AG09319 (cell line): ENCODE results near the gene ARHGAP12.

ENCODE experiments used
- DNase-seq: peaks from one replicate; pipeline ENCODE4 v3.0.0-alpha.2; 2010; ENCODE audit warnings: low read depth; ENCODE audit errors: extremely low read depth
- TF ChIP-seq, protein P1 (sequence below): IDR thresholded peaks from 2 replicates; pipeline ENCODE4 v1.5.1; 2011; ENCODE audit warnings: low read depth, mild to moderate bottlenecking, inconsistent platforms, low read length, moderate library complexity

Gene ARHGAP12

DNA sequence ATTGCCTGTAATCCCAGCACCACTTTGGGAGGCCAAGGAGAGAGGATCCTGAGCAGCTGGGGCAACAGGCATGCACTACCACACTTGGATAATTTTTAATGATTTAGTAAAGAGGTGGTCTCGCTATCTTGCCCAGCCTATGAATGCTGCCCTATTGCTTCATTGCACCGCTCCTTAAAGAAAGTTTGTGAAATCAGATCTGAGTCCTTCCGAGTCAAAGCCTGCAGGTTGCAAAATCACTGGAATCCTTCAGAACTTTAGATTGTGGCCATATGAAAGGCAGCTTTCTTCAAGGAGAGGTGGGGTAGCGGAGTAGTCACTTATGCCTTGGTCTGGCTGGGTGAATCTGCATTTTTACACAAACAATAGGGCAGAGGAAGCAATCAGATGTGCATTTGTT is 166.3 kb downstream of the ARHGAP12 start:
- no peak for DNase-seq
- TF ChIP-seq, protein P1, sequence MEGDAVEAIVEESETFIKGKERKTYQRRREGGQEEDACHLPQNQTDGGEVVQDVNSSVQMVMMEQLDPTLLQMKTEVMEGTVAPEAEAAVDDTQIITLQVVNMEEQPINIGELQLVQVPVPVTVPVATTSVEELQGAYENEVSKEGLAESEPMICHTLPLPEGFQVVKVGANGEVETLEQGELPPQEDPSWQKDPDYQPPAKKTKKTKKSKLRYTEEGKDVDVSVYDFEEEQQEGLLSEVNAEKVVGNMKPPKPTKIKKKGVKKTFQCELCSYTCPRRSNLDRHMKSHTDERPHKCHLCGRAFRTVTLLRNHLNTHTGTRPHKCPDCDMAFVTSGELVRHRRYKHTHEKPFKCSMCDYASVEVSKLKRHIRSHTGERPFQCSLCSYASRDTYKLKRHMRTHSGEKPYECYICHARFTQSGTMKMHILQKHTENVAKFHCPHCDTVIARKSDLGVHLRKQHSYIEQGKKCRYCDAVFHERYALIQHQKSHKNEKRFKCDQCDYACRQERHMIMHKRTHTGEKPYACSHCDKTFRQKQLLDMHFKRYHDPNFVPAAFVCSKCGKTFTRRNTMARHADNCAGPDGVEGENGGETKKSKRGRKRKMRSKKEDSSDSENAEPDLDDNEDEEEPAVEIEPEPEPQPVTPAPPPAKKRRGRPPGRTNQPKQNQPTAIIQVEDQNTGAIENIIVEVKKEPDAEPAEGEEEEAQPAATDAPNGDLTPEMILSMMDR = no peak

DNA sequence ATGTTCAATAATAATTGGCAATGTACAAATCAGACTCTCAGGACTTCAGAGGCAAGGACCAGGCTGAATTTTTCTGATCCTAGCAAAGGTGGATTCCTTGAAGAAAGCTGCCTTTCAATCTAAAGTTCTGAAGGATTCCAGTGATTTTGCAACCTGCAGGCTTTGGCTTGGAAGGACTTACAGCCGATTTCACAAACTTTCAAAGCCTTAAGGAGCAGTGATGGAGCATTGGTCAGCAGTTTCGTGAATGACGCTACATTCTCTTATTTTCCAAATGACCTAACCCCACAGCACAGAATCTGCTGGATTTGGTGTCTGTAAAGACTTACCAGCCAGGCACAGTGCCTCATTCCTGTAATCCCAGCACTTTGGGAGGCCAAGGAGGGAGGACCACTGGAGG is 167.5 kb downstream of the ARHGAP12 start:
- TF ChIP-seq, protein P1 = no peak

DNA sequence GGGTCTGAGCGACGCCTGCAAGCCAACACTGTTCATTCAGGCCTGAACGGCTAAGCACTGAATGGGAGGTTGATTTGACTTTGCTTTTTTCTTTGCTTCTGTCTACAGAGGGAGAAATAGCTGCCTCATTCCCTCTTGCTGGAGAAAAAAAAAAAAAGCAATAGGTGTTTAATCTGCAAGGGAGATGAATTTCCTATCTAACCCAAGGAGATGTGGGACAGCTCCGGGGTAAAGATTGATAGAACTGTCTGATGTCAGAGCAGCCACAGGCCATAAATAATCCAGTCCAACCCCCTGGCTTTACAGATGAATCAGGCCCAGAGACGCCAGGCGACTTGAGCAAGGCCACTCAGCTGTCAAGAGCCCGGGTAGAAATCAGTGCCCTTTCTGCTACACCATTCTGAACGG is 168.0 kb downstream of the ARHGAP12 start:
- TF ChIP-seq, protein P1 = no peak
- DNase-seq = no peak

More for the DNA sequence above, 167.5 kb downstream of the ARHGAP12 start:
- DNase-seq = no peak

DNA sequence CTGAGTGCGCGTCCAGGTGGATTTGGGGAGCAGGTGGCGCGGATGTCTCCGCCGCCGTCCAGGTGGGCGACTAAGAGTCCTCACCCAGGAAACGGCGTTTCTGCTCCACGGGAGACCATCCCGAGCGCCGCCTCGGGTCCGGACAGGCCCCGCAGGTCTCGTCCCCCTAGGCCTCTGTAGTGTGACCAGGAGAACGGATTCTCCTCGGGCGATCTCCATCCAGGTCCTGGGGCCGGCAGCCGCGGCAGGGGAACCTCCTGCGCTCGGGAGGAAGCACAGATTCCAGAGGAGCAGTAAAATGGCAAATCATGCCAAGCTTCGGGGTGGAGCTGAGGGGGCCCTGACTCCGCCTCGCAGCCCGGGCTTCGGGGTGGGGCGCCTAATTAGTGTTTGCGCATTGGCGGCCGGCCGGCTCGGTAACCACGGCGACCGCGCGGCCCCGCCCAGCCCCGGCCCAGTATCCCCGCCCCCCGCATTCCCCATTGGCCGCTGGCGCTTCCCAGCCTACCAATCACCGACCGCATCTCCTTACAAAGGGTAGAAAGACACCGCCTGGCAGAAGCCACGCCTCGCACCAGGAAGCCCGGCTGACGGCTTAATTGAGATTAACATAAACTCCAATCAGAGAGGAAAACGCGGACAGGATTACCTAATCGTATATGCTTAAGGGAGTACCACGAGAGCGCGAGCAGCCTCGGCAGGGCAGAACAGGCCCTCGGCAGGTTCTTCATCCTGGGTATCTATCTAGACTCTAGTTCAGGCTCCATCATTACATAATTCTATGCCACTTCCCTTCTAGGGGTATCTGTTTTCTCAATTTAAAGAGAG is 168.6 kb downstream of the ARHGAP12 start:
- DNase-seq = peak; percentile 98
- TF ChIP-seq, protein P1 = no peak

DNA sequence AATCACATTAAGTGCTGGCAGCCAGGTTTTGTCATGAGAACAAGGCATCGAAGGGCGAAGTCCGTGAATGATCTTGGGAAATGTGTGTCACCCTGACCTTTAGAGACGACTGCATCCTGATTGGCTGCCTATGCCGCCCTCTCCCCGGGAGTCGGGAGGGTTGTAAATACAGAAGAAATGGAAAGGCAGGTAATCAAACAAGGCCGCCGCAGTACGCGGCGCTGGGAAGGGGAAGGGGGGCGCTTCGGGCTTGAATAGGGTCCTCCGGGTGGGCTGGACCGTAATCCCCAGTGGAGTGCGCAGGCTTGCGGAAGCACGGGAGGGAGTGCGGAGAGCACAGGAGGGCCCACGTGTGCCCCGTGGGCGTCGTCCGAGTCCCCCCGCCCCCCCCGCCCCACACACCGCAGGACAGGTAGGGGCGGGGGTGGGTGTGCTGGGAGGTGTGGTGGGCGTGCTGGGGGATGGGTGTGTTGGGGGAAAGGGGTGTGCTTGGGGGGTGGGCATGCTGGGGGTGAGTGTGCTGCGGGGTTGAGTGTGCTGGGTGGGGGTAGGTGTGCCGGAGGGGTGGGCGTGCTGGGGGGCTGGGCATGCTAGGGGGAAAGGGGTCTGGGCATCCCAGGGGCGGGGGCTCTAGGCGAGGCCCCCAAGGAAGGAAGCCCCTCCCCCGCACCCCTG is 169.4 kb downstream of the ARHGAP12 start:
- TF ChIP-seq, protein P1 = no peak
- no peak for DNase-seq

DNA sequence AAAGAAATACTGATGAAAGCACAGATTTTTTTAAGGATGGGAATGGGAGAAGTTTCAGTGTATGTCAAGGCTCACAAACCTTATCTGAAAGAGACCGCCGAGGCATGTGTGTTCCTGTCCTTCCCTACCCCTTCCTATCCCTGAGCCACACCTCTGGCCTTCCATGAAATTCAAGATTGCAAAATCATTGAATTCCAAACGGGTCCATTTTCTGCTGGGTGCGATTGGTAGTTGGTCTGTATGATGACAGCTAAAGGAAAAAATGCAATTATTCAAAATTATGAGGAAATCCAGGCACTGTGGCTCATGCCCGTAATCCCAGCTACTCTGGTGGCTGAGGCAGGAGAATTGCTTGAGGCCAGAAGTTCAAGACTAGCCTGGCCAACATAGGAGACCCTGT is 170.1 kb downstream of the ARHGAP12 start:
- TF ChIP-seq, protein P1 = no peak
- peak; percentile 38 for DNase-seq

DNA sequence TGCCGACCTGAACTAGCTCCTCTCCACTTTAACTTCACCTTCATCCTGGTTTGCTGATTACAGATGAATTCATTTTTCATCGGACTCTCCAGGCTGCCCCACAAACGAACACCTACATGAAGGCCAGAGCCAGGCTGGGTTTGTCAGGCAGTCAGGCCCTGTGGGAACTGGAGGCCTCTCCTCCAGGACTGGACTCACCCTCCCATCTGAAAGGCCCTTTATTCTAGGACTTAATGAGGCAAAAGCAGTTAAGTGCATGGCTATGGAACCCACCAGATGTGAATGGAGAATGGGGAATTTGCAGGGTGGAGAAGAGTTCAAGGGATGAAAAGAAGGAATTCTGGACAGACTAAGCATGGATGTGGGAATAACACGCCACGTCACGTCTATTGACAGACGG is 170.8 kb downstream of the ARHGAP12 start:
- no peak for DNase-seq
- TF ChIP-seq, protein P1 = no peak
